Keratinocyte (primary cell): ENCODE results near the gene RAPGEF4. TPM values are rescaled to one million over a fixed set of nuclear protein-coding genes. Genes with fewer than 3 reads are reported as not detected.

Experiments
- DNase-seq: peaks from one replicate; pipeline ENCODE4 v3.0.0-alpha.2; 2011; ENCODE audit warnings: low read depth, missing footprints, low spot score
- FAIRE-seq: peaks from 2 replicates; lab custom pipeline; 2011; peaks lifted over from hg19 to GRCh38; lab: Jason Lieb, UNC
- H2AFZ ChIP-seq: 2 replicates; pipeline ENCODE4 v1.6.0; 2012; ENCODE audit warnings: low read length, control low read depth, inconsistent platforms; ENCODE audit not compliant: control insufficient read depth
- H3K27ac ChIP-seq: 2 replicates; pipeline ENCODE4 v1.5.1; 2011; ENCODE audit warnings: low read length; ENCODE audit not compliant: control insufficient read depth, insufficient read depth
- H3K27me3 ChIP-seq: 3 replicates; pipeline ENCODE4 v1.6.0; 2011; ENCODE audit warnings: low read length; ENCODE audit not compliant: control insufficient read depth, insufficient read depth; ENCODE audit errors: extremely low read depth
- H3K36me3 ChIP-seq, 2 experiments: 2 replicates in 1 of 2; 3 replicates in 1 of 2; pipeline ENCODE4 v1.5.1; 2011; ENCODE audit warnings: low read length in 2 of 2, mild to moderate bottlenecking in 1 of 2; ENCODE audit not compliant: control insufficient read depth in 2 of 2, insufficient read depth in 2 of 2; ENCODE audit errors: extremely low read depth in 1 of 2
- H3K4me1 ChIP-seq: 3 replicates; pipeline ENCODE4 v1.5.1; 2011; ENCODE audit warnings: low read length; ENCODE audit not compliant: control insufficient read depth, insufficient read depth; ENCODE audit errors: extremely low read depth
- H3K4me2 ChIP-seq: 3 replicates; pipeline ENCODE4 v1.6.0; 2011; ENCODE audit warnings: low read depth, low read length; ENCODE audit not compliant: control insufficient read depth, insufficient read depth; ENCODE audit errors: extremely low read depth
- H3K4me3 ChIP-seq, 3 experiments: fragments of 200-600 bp in 1 of 3; sonication (generic) in 1 of 3; 2 replicates in 2 of 3; 3 replicates in 1 of 3; pipeline ENCODE4 v1.5.1; 2011 to 2016; ENCODE audit warnings: low read length in 3 of 3, mild to moderate bottlenecking in 3 of 3, control low read depth in 2 of 3, inconsistent platforms in 1 of 3, low read depth in 1 of 3, mixed read lengths in 1 of 3, mixed run types in 1 of 3, moderate library complexity in 1 of 3; ENCODE audit not compliant: control insufficient read depth in 2 of 3, insufficient read depth in 2 of 3; ENCODE audit errors: extremely low read depth in 1 of 3
- H3K79me2 ChIP-seq: 2 replicates; pipeline ENCODE4 v1.6.0; 2012; ENCODE audit warnings: low read length; ENCODE audit not compliant: control insufficient read depth, insufficient read depth
- H3K9ac ChIP-seq: 3 replicates; pipeline ENCODE4 v1.6.0; 2011; ENCODE audit warnings: low read length; ENCODE audit not compliant: control insufficient read depth, insufficient read depth; ENCODE audit errors: extremely low read depth
- H3K9me1 ChIP-seq: 3 replicates; pipeline ENCODE4 v1.6.0; 2011; ENCODE audit warnings: low read length; ENCODE audit not compliant: control insufficient read depth, insufficient read depth; ENCODE audit errors: extremely low read depth
- H3K9me3 ChIP-seq: 2 replicates; pipeline ENCODE4 v1.5.1; 2012; ENCODE audit warnings: low read depth, low read length; ENCODE audit not compliant: control insufficient read depth
- H4K20me1 ChIP-seq: 3 replicates; pipeline ENCODE4 v1.6.0; 2011; ENCODE audit warnings: low read length; ENCODE audit not compliant: control insufficient read depth, insufficient read depth; ENCODE audit errors: extremely low read depth
- EZH2 ChIP-seq: IDR thresholded peaks from one replicate; pipeline ENCODE4 v1.6.1; 2012; ENCODE audit warnings: inconsistent platforms, mild to moderate bottlenecking, low read length, moderate library complexity
- dilution Hi-C: fragments of 300-500 bp; cut with MboI; formaldehyde crosslinking; loops from one replicate; pipeline ENCODE4 v1.7.0; 2020; ENCODE audit warnings: low sequenced_read_pairs; ENCODE audit not compliant: extremely low pct_ligation_motif_present
- polyA plus RNA-seq, 5 experiments: library from polyadenylated mRNA; depleted of rRNA in 3 of 5; stranded (reverse) in 3 of 5; stranded (forward) in 1 of 5; unstranded in 1 of 5; fragments of >200 nt; gene quantifications; 1 replicate in 1 of 5; 2 replicates in 3 of 5; 3 replicates in 1 of 5; pipeline versions ENCODE4 v1.2.1 to v1.2.3, GENCODE V29; 2011 to 2012; ENCODE audit warnings: missing spikeins in 2 of 5, low read depth in 1 of 5, low replicate concordance in 1 of 5
- TF ChIP-seq, protein P1 (sequence below), 3 experiments: IDR thresholded peaks in 1 of 3; conservative IDR thresholded peaks in 1 of 3; optimal IDR thresholded peaks in 1 of 3; 2 replicates in 2 of 3; 3 replicates in 1 of 3; pipeline versions ENCODE3 to v1.5.1; 2011; ENCODE audit warnings: low read length in 3 of 3, mild to moderate bottlenecking in 3 of 3, moderate library complexity in 2 of 3, control low read depth in 1 of 3, inconsistent platforms in 1 of 3; ENCODE audit not compliant: insufficient read depth in 2 of 3; ENCODE audit errors: extremely low read depth in 1 of 3

RAPGEF4 gene
- polyA plus RNA-seq, 1 donor (not counting 4 experiments of a cell fraction or from before 2014, with no cell fraction given) = 1.6 TPM

DNA sequence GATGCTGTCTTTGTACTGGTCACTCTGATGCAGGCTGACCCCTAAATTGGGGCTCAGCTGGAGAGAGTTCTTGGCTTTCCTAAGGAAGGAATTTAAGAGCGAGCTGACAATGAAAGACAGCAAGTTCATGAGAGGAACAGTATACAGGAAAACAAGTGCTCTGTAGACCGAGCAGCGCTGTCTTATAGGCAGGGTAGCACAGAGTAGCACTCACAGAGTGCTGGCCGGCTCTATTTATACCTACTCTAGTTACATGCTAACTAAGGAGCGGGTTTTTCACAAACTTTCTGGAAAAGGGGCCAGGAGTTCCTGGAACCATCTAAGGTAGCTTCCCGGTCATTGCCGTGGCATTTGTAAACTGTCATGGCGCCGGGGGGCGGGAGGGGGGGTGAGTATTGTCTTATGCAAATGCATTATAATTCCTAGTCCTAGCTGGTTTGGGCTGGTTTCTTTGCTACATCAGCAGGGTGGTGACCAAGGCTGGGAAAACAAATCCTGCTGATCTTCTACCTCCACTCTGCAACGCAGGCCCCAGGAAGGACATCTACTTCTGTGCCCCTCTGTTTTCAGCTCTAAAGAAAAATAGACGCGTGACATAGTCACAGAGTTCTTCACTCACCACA lies 308.4 kb downstream of the RAPGEF4 start:
- no peaks in the 10 kb centered on the region for H3K9me3 ChIP-seq
- no peaks in the 10 kb centered on the region for H4K20me1 ChIP-seq
- dilution Hi-C loops = loop anchor here (25.0 kb wide), 1 partner anchor 143 kb away; no protein-coding TSS in a partner anchor
- no peak overlapping the region for H3K4me3 ChIP-seq
- no peaks in the 10 kb centered on the region for H3K79me2 ChIP-seq
- H3K9ac ChIP-seq = no peak overlapping the region
- no peak overlapping the region for H2AFZ ChIP-seq
- H3K9me1 ChIP-seq = no peaks in the 10 kb centered on the region
- H3K4me2 ChIP-seq = no peak overlapping the region
- H3K27me3 ChIP-seq = no peaks in the 10 kb centered on the region
- FAIRE-seq = no peak
- TF ChIP-seq, protein P1, sequence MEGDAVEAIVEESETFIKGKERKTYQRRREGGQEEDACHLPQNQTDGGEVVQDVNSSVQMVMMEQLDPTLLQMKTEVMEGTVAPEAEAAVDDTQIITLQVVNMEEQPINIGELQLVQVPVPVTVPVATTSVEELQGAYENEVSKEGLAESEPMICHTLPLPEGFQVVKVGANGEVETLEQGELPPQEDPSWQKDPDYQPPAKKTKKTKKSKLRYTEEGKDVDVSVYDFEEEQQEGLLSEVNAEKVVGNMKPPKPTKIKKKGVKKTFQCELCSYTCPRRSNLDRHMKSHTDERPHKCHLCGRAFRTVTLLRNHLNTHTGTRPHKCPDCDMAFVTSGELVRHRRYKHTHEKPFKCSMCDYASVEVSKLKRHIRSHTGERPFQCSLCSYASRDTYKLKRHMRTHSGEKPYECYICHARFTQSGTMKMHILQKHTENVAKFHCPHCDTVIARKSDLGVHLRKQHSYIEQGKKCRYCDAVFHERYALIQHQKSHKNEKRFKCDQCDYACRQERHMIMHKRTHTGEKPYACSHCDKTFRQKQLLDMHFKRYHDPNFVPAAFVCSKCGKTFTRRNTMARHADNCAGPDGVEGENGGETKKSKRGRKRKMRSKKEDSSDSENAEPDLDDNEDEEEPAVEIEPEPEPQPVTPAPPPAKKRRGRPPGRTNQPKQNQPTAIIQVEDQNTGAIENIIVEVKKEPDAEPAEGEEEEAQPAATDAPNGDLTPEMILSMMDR (optimal IDR thresholded peaks at IDR 0.05 in 1 of 3, IDR thresholded peaks at IDR 0.05 in 1 of 3, conservative IDR thresholded peaks at IDR 0.05 in 1 of 3; ENCODE audit: extremely low read depth in 1 of 3, insufficient read depth in 2 of 3, low read length in 3 of 3) = no peak
- no peak for TF ChIP-seq EZH2
- H3K4me1 ChIP-seq = peaks cover 10% of the 10 kb centered on the region
- no peaks in the 10 kb centered on the region for H3K36me3 ChIP-seq
- DNase-seq = no peak
- H3K27ac ChIP-seq = no peak overlapping the region

GRCh38 chr2:173044686-173045085 lies 309.0 kb downstream of the RAPGEF4 start:
- DNase-seq = no peak
- no peak overlapping the region for H3K27ac ChIP-seq

More at GRCh38 chr2:173044686-173045085, 309.0 kb downstream of the RAPGEF4 start:
- Histone ChIP-seq H3K4me1 (peaks cover 13% of the 10 kb centered on the region), H2AFZ (no peak overlapping the region), H3K9ac (no peak overlapping the region), H3K4me3 (no peak overlapping the region), H3K79me2 (no peaks in the 10 kb centered on the region), H3K36me3 (no peaks in the 10 kb centered on the region), H3K9me3 (no peaks in the 10 kb centered on the region), H3K9me1 (no peaks in the 10 kb centered on the region), H4K20me1 (no peaks in the 10 kb centered on the region), H3K27me3 (no peaks in the 10 kb centered on the region), H3K4me2 (no peak overlapping the region)
- TF ChIP-seq, protein P1 (optimal IDR thresholded peaks at IDR 0.05 in 1 of 3, IDR thresholded peaks at IDR 0.05 in 1 of 3, conservative IDR thresholded peaks at IDR 0.05 in 1 of 3; ENCODE audit: extremely low read depth in 1 of 3, insufficient read depth in 2 of 3, low read length in 3 of 3) = no peak
- TF ChIP-seq EZH2 = no peak
- FAIRE-seq = no peak
- dilution Hi-C loops = loop anchor here (25.0 kb wide), 1 partner anchor 143 kb away; no protein-coding TSS in a partner anchor
